ENCODE measurements around the gene NDUFS4. TPM values are rescaled to one million over a fixed set of nuclear protein-coding genes. Genes with fewer than 3 reads are reported as not detected.

Gene NDUFS4
- total RNA-seq, 2 experiments from 2014 or later = 25.0 to 25.1 TPM

DNA sequence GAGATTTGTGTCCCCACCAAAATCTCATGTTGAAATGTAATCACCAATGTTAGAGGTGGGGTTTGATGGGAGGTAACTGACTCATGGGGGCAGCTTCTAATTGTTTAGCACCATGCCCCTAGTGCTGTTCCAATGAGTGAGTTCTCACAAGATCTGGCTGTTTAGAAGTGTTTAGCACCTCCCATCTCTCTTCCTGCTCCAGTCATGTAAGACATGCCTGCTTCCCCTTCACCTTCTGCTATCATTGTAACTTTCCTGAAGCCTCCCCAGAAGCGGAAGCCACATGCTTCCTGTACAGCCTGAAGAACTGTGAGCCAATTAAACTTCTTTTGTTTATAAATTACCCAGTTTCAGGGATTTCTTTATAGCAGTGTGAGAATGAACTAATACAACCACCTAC, 170.5 kb downstream of the NDUFS4 start:
- POLR2A ChIA-PET = no interaction called here
- H3K4me3 ChIP-seq (ENCODE audit: low read length) = no peak overlapping the region
- intact Hi-C loops (cut with DNase I, micrococcal nuclease) = no loop called here
- no peaks in the 10 kb centered on the region for H3K27me3 ChIP-seq (ENCODE audit: control insufficient read depth in 1 of 2, insufficient read depth in 2 of 2, low read length in 2 of 2)
- H3K4me1 Mint-ChIP-seq (ENCODE audit: low read depth) = no peaks in the 10 kb centered on the region
- no peak for DNase-seq
- ATAC-seq (ENCODE audit: poor library complexity) = no peak
- no peaks in the 10 kb centered on the region for H3K27me3 Mint-ChIP-seq
- H3K27ac Mint-ChIP-seq = no peak overlapping the region
- H3K27ac ChIP-seq (ENCODE audit: low read depth in 1 of 2, low read length in 2 of 2) = no peak overlapping the region
- peaks cover 3% of the 10 kb centered on the region for H3K9me3 Mint-ChIP-seq
- no peaks in the 10 kb centered on the region for H3K4me1 ChIP-seq (ENCODE audit: insufficient read depth, low read length)
- no peak overlapping the region for H3K4me3 Mint-ChIP-seq
- TF ChIP-seq, protein P1, sequence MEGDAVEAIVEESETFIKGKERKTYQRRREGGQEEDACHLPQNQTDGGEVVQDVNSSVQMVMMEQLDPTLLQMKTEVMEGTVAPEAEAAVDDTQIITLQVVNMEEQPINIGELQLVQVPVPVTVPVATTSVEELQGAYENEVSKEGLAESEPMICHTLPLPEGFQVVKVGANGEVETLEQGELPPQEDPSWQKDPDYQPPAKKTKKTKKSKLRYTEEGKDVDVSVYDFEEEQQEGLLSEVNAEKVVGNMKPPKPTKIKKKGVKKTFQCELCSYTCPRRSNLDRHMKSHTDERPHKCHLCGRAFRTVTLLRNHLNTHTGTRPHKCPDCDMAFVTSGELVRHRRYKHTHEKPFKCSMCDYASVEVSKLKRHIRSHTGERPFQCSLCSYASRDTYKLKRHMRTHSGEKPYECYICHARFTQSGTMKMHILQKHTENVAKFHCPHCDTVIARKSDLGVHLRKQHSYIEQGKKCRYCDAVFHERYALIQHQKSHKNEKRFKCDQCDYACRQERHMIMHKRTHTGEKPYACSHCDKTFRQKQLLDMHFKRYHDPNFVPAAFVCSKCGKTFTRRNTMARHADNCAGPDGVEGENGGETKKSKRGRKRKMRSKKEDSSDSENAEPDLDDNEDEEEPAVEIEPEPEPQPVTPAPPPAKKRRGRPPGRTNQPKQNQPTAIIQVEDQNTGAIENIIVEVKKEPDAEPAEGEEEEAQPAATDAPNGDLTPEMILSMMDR (IDR thresholded peaks at IDR 0.05) = no peak
- H3K36me3 ChIP-seq (ENCODE audit: insufficient read depth, low read length) = no peaks in the 10 kb centered on the region
- CTCF ChIA-PET = no interaction called here
- H3K36me3 Mint-ChIP-seq (ENCODE audit: low read depth) = no peaks in the 10 kb centered on the region
- no peaks in the 10 kb centered on the region for H3K9me3 ChIP-seq (ENCODE audit: control insufficient read depth in 1 of 2, insufficient read depth in 1 of 2, low read length in 2 of 2)

Other genes with a start within 250 kb of the NDUFS4 start
- gene FST, start 80.0 kb upstream of the NDUFS4 start, total RNA-seq = under 1 TPM; 0.67 to 0.99 TPM

Measured in CD4-positive, alpha-beta T cell (primary cell).